ENCODE measurements around the gene IRGQ. TPM values are rescaled to one million over a fixed set of nuclear protein-coding genes. Genes with fewer than 3 reads are reported as not detected.

Gene IRGQ, protein sequence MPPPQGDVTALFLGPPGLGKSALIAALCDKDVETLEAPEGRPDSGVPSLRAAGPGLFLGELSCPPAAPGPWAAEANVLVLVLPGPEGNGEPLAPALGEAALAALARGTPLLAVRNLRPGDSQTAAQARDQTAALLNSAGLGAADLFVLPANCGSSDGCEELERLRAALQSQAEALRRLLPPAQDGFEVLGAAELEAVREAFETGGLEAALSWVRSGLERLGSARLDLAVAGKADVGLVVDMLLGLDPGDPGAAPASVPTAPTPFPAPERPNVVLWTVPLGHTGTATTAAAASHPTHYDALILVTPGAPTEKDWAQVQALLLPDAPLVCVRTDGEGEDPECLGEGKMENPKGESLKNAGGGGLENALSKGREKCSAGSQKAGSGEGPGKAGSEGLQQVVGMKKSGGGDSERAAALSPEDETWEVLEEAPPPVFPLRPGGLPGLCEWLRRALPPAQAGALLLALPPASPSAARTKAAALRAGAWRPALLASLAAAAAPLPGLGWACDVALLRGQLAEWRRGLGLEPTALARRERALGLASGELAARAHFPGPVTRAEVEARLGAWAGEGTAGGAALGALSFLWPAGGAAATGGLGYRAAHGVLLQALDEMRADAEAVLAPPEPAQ
- 10 to 100 TPM; 17.5 to 30.2 (median 19.9) TPM for total RNA-seq
- 8.2 TPM for total RNA-seq (2013)
- 40.7 to 172 (median 69.6) reads per million in 29 experiments for total RNA-seq

DNA sequence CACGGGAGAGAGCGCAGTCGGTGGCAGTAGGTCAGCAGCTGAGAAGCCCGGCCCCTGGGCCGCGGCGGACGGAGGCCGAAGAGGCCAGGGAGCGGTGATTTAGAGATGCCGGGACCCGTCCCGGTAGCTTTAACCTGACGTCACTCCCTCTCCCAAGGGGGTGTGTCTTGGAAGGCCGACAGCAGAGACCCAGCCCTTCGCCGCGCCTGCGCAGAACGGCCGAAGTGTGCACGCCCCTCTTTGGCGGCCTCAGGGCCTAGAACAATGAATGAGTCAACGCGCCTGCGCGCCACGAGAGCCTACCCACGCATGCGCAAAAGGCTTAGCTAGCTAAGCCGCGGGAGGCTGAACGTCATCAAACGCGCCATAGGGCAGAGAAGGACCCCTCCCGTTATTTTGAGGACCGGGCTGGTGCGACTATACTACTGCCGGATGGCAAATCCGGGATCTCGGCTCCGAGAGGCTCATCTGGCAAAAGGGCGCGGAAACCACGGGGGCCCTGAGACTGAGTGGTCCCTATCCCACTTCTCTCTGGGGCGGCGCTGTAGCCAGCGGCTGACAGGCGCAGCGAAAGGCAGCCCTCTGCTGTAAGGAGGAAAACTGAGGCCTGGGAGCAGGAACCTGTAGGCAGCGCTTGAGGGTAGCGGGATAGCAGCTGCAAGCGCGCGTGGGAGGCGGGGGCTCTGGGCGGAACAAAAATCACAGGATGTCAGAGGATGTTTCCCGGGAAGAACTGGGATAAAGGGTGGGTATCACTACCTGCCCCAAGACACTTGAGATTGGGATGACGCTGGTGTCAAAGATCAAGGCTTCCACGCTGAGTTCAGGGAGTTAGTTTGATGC, at the start of gene IRGQ, which contains the start of gene ZNF576:
Gene IRGQ, minus strand, starts transcription at position 136 of the 843 bp plus-strand sequence. CDS start 796 bp downstream, outside the sequence.
Gene ZNF576, plus strand, starts transcription at position 597 of the 843 bp plus-strand sequence. CDS start 514 bp downstream, outside the sequence.
- peaks cover 9 to 43% of the 10 kb centered on the region in 2 experiments for H3K4me1 ChIP-seq (ENCODE audit: control insufficient read depth in 1 of 2, extremely low read depth in 1 of 2, insufficient read depth in 2 of 2, low read length in 2 of 2)
- H3K4me3 ChIP-seq (ENCODE audit: control insufficient read depth in 1 of 2, extremely low read depth in 1 of 2, low read length in 1 of 2): peak within 1 kb of the TSS; percentile 82 to 88
- under 1% methylated on average over 56 of the region's 60 CpGs for WGBS (ENCODE audit: insufficient coverage)

DNA sequence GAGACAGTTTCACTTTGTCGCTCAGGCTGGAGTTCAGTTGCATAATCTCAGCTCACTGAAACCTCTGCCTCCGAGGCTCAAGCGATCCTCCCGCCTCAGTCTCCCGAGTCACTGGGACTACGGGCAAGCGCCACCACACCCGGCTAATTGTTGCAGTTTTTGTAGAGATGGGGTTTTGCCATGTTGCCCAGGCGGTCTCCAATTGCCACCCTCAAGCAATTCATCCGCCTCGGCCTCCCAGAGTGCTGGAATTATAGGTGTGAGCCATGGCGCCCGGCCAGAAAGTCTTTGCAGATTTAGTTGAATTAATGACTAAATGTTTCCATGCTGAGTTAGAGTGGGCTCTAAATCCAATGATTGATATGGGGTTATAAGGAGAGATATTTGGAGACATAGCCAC, 48.2 kb upstream of the IRGQ start:
- DNase-seq: no peak
- WGBS (ENCODE audit: insufficient coverage): 89% methylated on average over 6 of the region's 13 CpGs
- no peak overlapping the region for H3K4me3 ChIP-seq (ENCODE audit: control insufficient read depth in 1 of 2, extremely low read depth in 1 of 2, low read length in 1 of 2)
- peaks cover 23% of the 10 kb centered on the region for H3K36me3 Mint-ChIP-seq
- ChIA-PET CTCF (no interaction called here), POLR2A (interaction anchor here in 1 of 2 donors (0.6 kb wide), 1 partner anchor 38 kb away, joined by 3 read pairs; no protein-coding TSS in a partner anchor)
- peaks cover 6 to 10% of the 10 kb centered on the region in 2 donors for H3K27me3 Mint-ChIP-seq
- no peak for ATAC-seq (replicated peaks in 1 of 4)
- H3K27ac ChIP-seq (ENCODE audit: low read length): no peak overlapping the region
- H3K27me3 ChIP-seq (replicated peaks in 1 of 2; ENCODE audit: control insufficient read depth in 2 of 2, extremely low read depth in 1 of 2, insufficient read depth in 2 of 2, low read length in 1 of 2): peaks cover 0 to 19% of the 10 kb centered on the region in 2 experiments
- H3K9me3 ChIP-seq: no peaks in the 10 kb centered on the region
- H3K4me3 Mint-ChIP-seq: no peak overlapping the region
- H3K27ac Mint-ChIP-seq: no peak overlapping the region
- peaks cover 2 to 15% (median 6%) of the 10 kb centered on the region in 3 donors for H3K4me1 Mint-ChIP-seq
- peaks cover 3 to 4% of the 10 kb centered on the region in 2 donors for H3K36me3 ChIP-seq (ENCODE audit: control insufficient read depth in 2 of 2, extremely low read depth in 1 of 2, insufficient read depth in 1 of 2, low read length in 1 of 2)
- H3K9me3 Mint-ChIP-seq: peaks cover 3 to 4% (median 4%) of the 10 kb centered on the region in 3 donors
- H3K4me1 ChIP-seq (ENCODE audit: control insufficient read depth in 1 of 2, extremely low read depth in 1 of 2, insufficient read depth in 2 of 2, low read length in 2 of 2): peaks cover 7 to 10% of the 10 kb centered on the region in 2 experiments

More for the DNA sequence above, at the start of gene IRGQ, which contains the start of gene ZNF576:
- Mint-ChIP-seq H3K27ac (peak within 1 kb of the TSS; percentile 99 to 100), H3K4me1 (peaks cover 43 to 47% (median 46%) of the 10 kb centered on the region in 3 donors), H3K9me3 (no peaks in the 10 kb centered on the region), H3K4me3 (peak within 1 kb of the TSS; percentile 92 to 99 (median 95)), H3K27me3 (no peaks in the 10 kb centered on the region), H3K36me3 (peaks cover 11% of the 10 kb centered on the region)
- Histone ChIP-seq H3K27ac (ENCODE audit: low read length) (peak within 1 kb of the TSS; percentile 95), H3K27me3 (replicated peaks in 1 of 2; ENCODE audit: control insufficient read depth in 2 of 2, extremely low read depth in 1 of 2, insufficient read depth in 2 of 2, low read length in 1 of 2) (no peaks in the 10 kb centered on the region), H3K36me3 (ENCODE audit: control insufficient read depth in 2 of 2, extremely low read depth in 1 of 2, insufficient read depth in 1 of 2, low read length in 1 of 2) (peaks cover 9 to 30% of the 10 kb centered on the region in 2 donors), H3K9me3 (no peaks in the 10 kb centered on the region)
- CTCF ChIA-PET: interaction anchor here (0.6 to 3.3 kb wide), 8 partner anchors 21 to 157 kb away, joined by 3 to 84 read pairs (median 7); partner anchors contain the start of genes PINLYP (in 1 of the 2), XRCC1 (in 1 of the 2) and ZNF575 (in 1 of the 2)
- peak; percentile 81 to 85 (median 84) for ATAC-seq (replicated peaks in 1 of 4)
- POLR2A ChIA-PET: interaction anchor here (0.6 to 1.2 kb wide), 5 partner anchors 11 to 156 kb away, joined by 3 to 6 read pairs (median 4); no protein-coding TSS in a partner anchor
- DNase-seq: peak; percentile 98 to 100 (median 99)

- POLR2A ChIA-PET: interaction anchor here in 1 of 2 donors (0.7 kb wide), 1 partner anchor 1913 kb away, joined by 7 read pairs; no protein-coding TSS in a partner anchor
Observed at GRCh38 chr19:43643326-43643725, 47.4 kb upstream of the IRGQ start.

DNA sequence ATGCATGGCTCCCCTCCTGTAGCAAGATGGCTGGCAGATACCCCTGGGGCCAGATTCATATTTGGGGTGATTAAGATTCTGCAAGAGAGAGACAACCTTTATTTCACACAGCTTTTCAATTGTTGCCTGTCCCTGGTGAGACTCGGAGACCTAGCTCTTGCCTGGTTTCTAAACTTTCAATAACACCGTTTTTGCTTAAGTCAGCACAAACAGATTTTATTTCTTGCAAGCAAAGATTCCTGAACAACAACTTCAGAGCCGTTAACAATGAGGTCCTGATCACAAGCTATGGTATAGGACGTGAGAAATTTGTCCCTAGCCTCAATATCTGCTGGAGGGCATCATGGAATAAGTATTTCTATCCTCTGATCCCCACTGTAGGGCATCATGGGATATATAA, 46.6 kb upstream of the IRGQ start:
- POLR2A ChIA-PET: no interaction called here
- H3K9me3 ChIP-seq: no peaks in the 10 kb centered on the region
- H3K4me3 Mint-ChIP-seq: no peak overlapping the region
- H3K4me3 ChIP-seq (ENCODE audit: control insufficient read depth in 1 of 2, extremely low read depth in 1 of 2, low read length in 1 of 2): no peak overlapping the region
- H3K9me3 Mint-ChIP-seq: peaks cover 3 to 4% (median 4%) of the 10 kb centered on the region in 3 donors
- H3K27me3 ChIP-seq (replicated peaks in 1 of 2; ENCODE audit: control insufficient read depth in 2 of 2, extremely low read depth in 1 of 2, insufficient read depth in 2 of 2, low read length in 1 of 2): peaks cover 6 to 32% of the 10 kb centered on the region in 2 experiments
- CTCF ChIA-PET: interaction anchor here (0.6 to 1.2 kb wide), 2 partner anchors 26 to 83 kb away, joined by 3 read pairs; no protein-coding TSS in a partner anchor
- WGBS (ENCODE audit: insufficient coverage): 70% methylated on average over 2 of the region's 4 CpGs
- H3K27ac Mint-ChIP-seq: no peak overlapping the region
- no peak overlapping the region for H3K27ac ChIP-seq (ENCODE audit: low read length)
- H3K4me1 ChIP-seq (ENCODE audit: control insufficient read depth in 1 of 2, extremely low read depth in 1 of 2, insufficient read depth in 2 of 2, low read length in 2 of 2): peaks cover 9 to 15% of the 10 kb centered on the region in 2 experiments
- DNase-seq: no peak
- peaks cover 9 to 22% (median 9%) of the 10 kb centered on the region in 3 donors for H3K4me1 Mint-ChIP-seq
- H3K36me3 Mint-ChIP-seq: peaks cover 11% of the 10 kb centered on the region
- peaks cover 13 to 24% of the 10 kb centered on the region in 2 donors for H3K27me3 Mint-ChIP-seq
- H3K36me3 ChIP-seq (ENCODE audit: control insufficient read depth in 2 of 2, extremely low read depth in 1 of 2, insufficient read depth in 1 of 2, low read length in 1 of 2): no peaks in the 10 kb centered on the region
- no peak for ATAC-seq (replicated peaks in 1 of 4)

More at GRCh38 chr19:43643326-43643725, 47.4 kb upstream of the IRGQ start:
- peaks cover 4 to 27% of the 10 kb centered on the region in 2 experiments for H3K27me3 ChIP-seq (replicated peaks in 1 of 2; ENCODE audit: control insufficient read depth in 2 of 2, extremely low read depth in 1 of 2, insufficient read depth in 2 of 2, low read length in 1 of 2)
- no peak overlapping the region for H3K4me3 ChIP-seq (ENCODE audit: control insufficient read depth in 1 of 2, extremely low read depth in 1 of 2, low read length in 1 of 2)
- peaks cover 9 to 15% of the 10 kb centered on the region in 2 experiments for H3K4me1 ChIP-seq (ENCODE audit: control insufficient read depth in 1 of 2, extremely low read depth in 1 of 2, insufficient read depth in 2 of 2, low read length in 2 of 2)
- no peaks in the 10 kb centered on the region for H3K36me3 ChIP-seq (ENCODE audit: control insufficient read depth in 2 of 2, extremely low read depth in 1 of 2, insufficient read depth in 1 of 2, low read length in 1 of 2)
- Mint-ChIP-seq H3K4me3 (no peak overlapping the region), H3K27me3 (peaks cover 13 to 18% of the 10 kb centered on the region in 2 donors), H3K9me3 (peaks cover 3 to 4% (median 4%) of the 10 kb centered on the region in 3 donors), H3K4me1 (peaks cover 9 to 22% (median 9%) of the 10 kb centered on the region in 3 donors), H3K27ac (no peak overlapping the region), H3K36me3 (peaks cover 16% of the 10 kb centered on the region)
- CTCF ChIA-PET: interaction anchor here in 1 of 2 donors (1.2 kb wide), 1 partner anchor 25 kb away, joined by 3 read pairs; no protein-coding TSS in a partner anchor
- WGBS (ENCODE audit: insufficient coverage): no CpG with 5 or more reads among the region's 3 CpGs
- H3K27ac ChIP-seq (ENCODE audit: low read length): no peak overlapping the region
- DNase-seq: no peak
- no peak for ATAC-seq (replicated peaks in 1 of 4)
- no peaks in the 10 kb centered on the region for H3K9me3 ChIP-seq

- Mint-ChIP-seq H3K4me3 (peak overlapping the region; percentile 63 to 79 (median 64)), H3K9me3 (peaks cover 1 to 2% (median 2%) of the 10 kb centered on the region in 3 donors), H3K36me3 (peaks cover 4% of the 10 kb centered on the region), H3K27ac (peak overlapping the region in 1 of 2 donors; percentile 53), H3K4me1 (peaks cover 9 to 22% (median 9%) of the 10 kb centered on the region in 3 donors), H3K27me3 (peaks cover 18 to 32% of the 10 kb centered on the region in 2 donors)
- 53% methylated on average over 2 of the region's 2 CpGs for WGBS (ENCODE audit: insufficient coverage)
- Histone ChIP-seq H3K9me3 (no peaks in the 10 kb centered on the region), H3K27me3 (replicated peaks in 1 of 2; ENCODE audit: control insufficient read depth in 2 of 2, extremely low read depth in 1 of 2, insufficient read depth in 2 of 2, low read length in 1 of 2) (peaks cover 6 to 43% of the 10 kb centered on the region in 2 experiments), H3K36me3 (ENCODE audit: control insufficient read depth in 2 of 2, extremely low read depth in 1 of 2, insufficient read depth in 1 of 2, low read length in 1 of 2) (no peaks in the 10 kb centered on the region), H3K4me1 (ENCODE audit: control insufficient read depth in 1 of 2, extremely low read depth in 1 of 2, insufficient read depth in 2 of 2, low read length in 2 of 2) (peaks cover 9 to 15% of the 10 kb centered on the region in 2 experiments), H3K27ac (ENCODE audit: low read length) (no peak overlapping the region), H3K4me3 (ENCODE audit: control insufficient read depth in 1 of 2, extremely low read depth in 1 of 2, low read length in 1 of 2) (no peak overlapping the region)
- ATAC-seq (replicated peaks in 1 of 4): no peak
- ChIA-PET POLR2A (no interaction called here), CTCF (no interaction called here)
- no peak for DNase-seq
Observed at GRCh38 chr19:43641333-43641732, 45.4 kb upstream of the IRGQ start.

All from T-cell (primary cell).